Esophagus muscularis mucosa (tissue), 4 donors: ENCODE results near the gene SSTR4. TPM values are rescaled to one million over a fixed set of nuclear protein-coding genes. Genes with fewer than 3 reads are reported as not detected.
"Not testable (repeated sequence)": the region's sequence is repeated elsewhere in the genome, so short reads cannot be mapped to it uniquely, and the experiment has no call there.

Source experiments
- DNase-seq: peaks from one replicate; pipeline ENCODE4 v3.0.0-alpha.2; 2017; ENCODE audit errors: extremely low spot score
- H3K27ac ChIP-seq, 4 donors: fragments of 200-600 bp; sonication (generic); replicated peaks in 1 of 4; 1 replicate in 3 of 4; 2 replicates in 1 of 4; pipeline ENCODE4 v1.5.1; 2016 to 2019; ENCODE audit warnings: mild to moderate bottlenecking in 1 of 4
- H3K27me3 ChIP-seq, 4 donors: fragments of 200-600 bp; sonication (generic); one replicate each; pipeline versions ENCODE4 v1.5.1 to v1.6.0; 2016 to 2019
- H3K36me3 ChIP-seq, 4 donors: fragments of 200-600 bp; sonication (generic); one replicate each; pipeline ENCODE4 v1.5.1; 2016 to 2019
- H3K4me1 ChIP-seq, 4 donors: fragments of 200-600 bp; sonication (generic); one replicate each; pipeline ENCODE4 v1.5.1; 2016 to 2019
- H3K4me3 ChIP-seq, 4 donors: fragments of 200-600 bp; sonication (generic); 1 replicate in 2 of 4; 2 replicates in 2 of 4; pipeline ENCODE4 v1.5.1; 2016 to 2019; ENCODE audit warnings: mild to moderate bottlenecking in 4 of 4, moderate library complexity in 1 of 4
- H3K9me3 ChIP-seq, 4 donors: fragments of 200-600 bp; sonication (generic); 1 replicate in 3 of 4; 2 replicates in 1 of 4; pipeline ENCODE4 v1.5.1; 2016 to 2019
- CTCF ChIP-seq, 3 experiments: fragments of 200-600 bp in 2 of 3; fragments of 450-650 bp in 1 of 3; sonication (generic) in 2 of 3; IDR thresholded peaks; one replicate each; pipeline ENCODE4 v1.5.1; 2017 to 2019; ENCODE audit warnings: antibody characterized with exemption in 3 of 3, mild to moderate bottlenecking in 2 of 3, moderate library complexity in 1 of 3
- EP300 ChIP-seq: sonication (generic); formaldehyde crosslinking; IDR thresholded peaks from one replicate; pipeline ENCODE4 v1.6.1; 2017; ENCODE audit warnings: antibody characterized with exemption
- POLR2A ChIP-seq: fragments of 450-650 bp; IDR thresholded peaks from one replicate; pipeline ENCODE4 v1.6.1; 2017; ENCODE audit warnings: antibody characterized with exemption, moderate library complexity, mild to moderate bottlenecking, low read depth
- POLR2AphosphoS5 ChIP-seq, 2 donors: sonication (generic); formaldehyde crosslinking; IDR thresholded peaks; one replicate each; pipeline ENCODE4 v1.6.1; 2017; ENCODE audit warnings: antibody characterized with exemption in 2 of 2
- WGBS: methylation state at CpG from one replicate; pipeline ENCODE4 v1.1.5; 2018; 5-methylcytosine and 5-hydroxymethylcytosine counted together
- intact Hi-C: fragments of 100-400 bp; cut with DNase I; formaldehyde crosslinking; loops from one replicate; pipeline ENCODE4 v1.15.1; 2023
- total RNA-seq, 4 donors: library from RNA; depleted of rRNA; stranded (reverse); fragments of >200 nt; gene quantifications; one replicate each; pipeline versions ENCODE4 v1.1.0 to v1.2.1, GENCODE V29; 2016

The SSTR4 gene
- total RNA-seq, 4 donors from 2014 or later, result not detected

- Histone ChIP-seq H3K4me1 (peaks cover 0 to 3% (median 0%) of the 10 kb centered on the region in 4 donors), H3K36me3 (no peaks in the 10 kb centered on the region), H3K9me3 (no peaks in the 10 kb centered on the region), H3K27me3 (peaks cover 0 to 5% (median 0%) of the 10 kb centered on the region in 4 donors), H3K4me3 (no peak overlapping the region), H3K27ac (no peak overlapping the region)
- intact Hi-C loops, result no loop called here
- 89% methylated on average over 10 of the region's 10 CpGs for WGBS
- DNase-seq, result no peak
- TF ChIP-seq CTCF (IDR thresholded peaks at IDR 0.05), result no peak
- TF ChIP-seq POLR2A, result no peak
- TF ChIP-seq EP300, result no peak
- TF ChIP-seq POLR2AphosphoS5 (IDR thresholded peaks at IDR 0.05), result no peak
Observed at GRCh38 chr20:23023621-23024177, 11.4 kb upstream of the SSTR4 start.

- TF ChIP-seq EP300, result no peak
- no peak for TF ChIP-seq CTCF (IDR thresholded peaks at IDR 0.05)
- TF ChIP-seq POLR2A, result no peak
- TF ChIP-seq POLR2AphosphoS5 (IDR thresholded peaks at IDR 0.05), result no peak
Observed at GRCh38 chr20:23024701-23025100, 10.4 kb upstream of the SSTR4 start.

GRCh38 chr20:23025503-23025902, 9.6 kb upstream of the SSTR4 start:
- H3K27ac ChIP-seq, H3K36me3 ChIP-seq, DNase-seq, H3K4me1 ChIP-seq, H3K9me3 ChIP-seq, H3K4me3 ChIP-seq, H3K27me3 ChIP-seq, intact Hi-C loops: not testable (repeated sequence)
- WGBS, result 85% methylated on average over 14 of the region's 14 CpGs

More at GRCh38 chr20:23024701-23025100, 10.4 kb upstream of the SSTR4 start:
- Histone ChIP-seq H3K27me3 (no peaks in the 10 kb centered on the region), H3K27ac (no peak overlapping the region), H3K9me3 (no peaks in the 10 kb centered on the region), H3K36me3 (no peaks in the 10 kb centered on the region), H3K4me3 (no peak overlapping the region), H3K4me1 (peaks cover 0 to 3% (median 0%) of the 10 kb centered on the region in 4 donors)
- intact Hi-C loops, result no loop called here
- WGBS, result 85% methylated on average over 3 of the region's 3 CpGs
- DNase-seq, result no peak

GRCh38 chr20:23027721-23028120, 7.4 kb upstream of the SSTR4 start:
- intact Hi-C loops, result no loop called here
- DNase-seq, result no peak
- Histone ChIP-seq H3K27ac (no peak overlapping the region), H3K9me3 (no peaks in the 10 kb centered on the region), H3K36me3 (no peaks in the 10 kb centered on the region), H3K27me3 (peaks cover 0 to 6% (median 0%) of the 10 kb centered on the region in 4 donors), H3K4me1 (peaks cover 0 to 8% (median 0%) of the 10 kb centered on the region in 4 donors), H3K4me3 (no peak overlapping the region)
- 76% methylated on average over 1 of the region's 1 CpG for WGBS
- no peak for TF ChIP-seq POLR2A
- no peak for TF ChIP-seq EP300
- no peak for TF ChIP-seq POLR2AphosphoS5 (IDR thresholded peaks at IDR 0.05)
- TF ChIP-seq CTCF (IDR thresholded peaks at IDR 0.05), result no peak

GRCh38 chr20:23028392-23028791, 6.7 kb upstream of the SSTR4 start:
- WGBS, result 73% methylated on average over 3 of the region's 3 CpGs
- Histone ChIP-seq H3K36me3 (no peaks in the 10 kb centered on the region), H3K4me3 (no peak overlapping the region), H3K27me3 (peaks cover 0 to 10% (median 0%) of the 10 kb centered on the region in 4 donors), H3K27ac (no peak overlapping the region), H3K4me1 (peaks cover 0 to 6% (median 0%) of the 10 kb centered on the region in 4 donors), H3K9me3 (no peaks in the 10 kb centered on the region)
- TF ChIP-seq CTCF (IDR thresholded peaks at IDR 0.05) (no peak), POLR2A (no peak), EP300 (no peak), POLR2AphosphoS5 (IDR thresholded peaks at IDR 0.05) (no peak)
- DNase-seq, result no peak
- intact Hi-C loops, result no loop called here
